H9 (cell line): ENCODE measurements around the gene IARS1. TPM values are rescaled to one million over a fixed set of nuclear protein-coding genes. Genes with fewer than 3 reads are reported as not detected.

Experiments used
- DNase-seq: peaks from one replicate; pipeline ENCODE4 v3.0.0-alpha.2; 2017
- H2AFZ ChIP-seq: one replicate; pipeline ENCODE4 v1.6.1; 2013; ENCODE audit warnings: mild to moderate bottlenecking, low read length, control low read depth, moderate library complexity
- H2AK5ac ChIP-seq: 2 replicates; pipeline ENCODE4 v1.6.1; 2013; ENCODE audit warnings: low read length, control low read depth, mixed read lengths; ENCODE audit not compliant: insufficient read length
- H2BK120ac ChIP-seq: one replicate; pipeline ENCODE4 v1.6.1; 2013; ENCODE audit warnings: low read depth, mild to moderate bottlenecking, low read length, control low read depth, inconsistent platforms; ENCODE audit not compliant: poor library complexity, severe bottlenecking
- H2BK12ac ChIP-seq: 2 replicates; pipeline ENCODE4 v1.6.1; 2013; ENCODE audit warnings: low read length, control low read depth, mixed read lengths, low read depth; ENCODE audit not compliant: insufficient read length
- H2BK15ac ChIP-seq: 2 replicates; pipeline ENCODE4 v1.6.1; 2013; ENCODE audit warnings: low read depth, low read length, control low read depth
- H2BK20ac ChIP-seq: one replicate; pipeline ENCODE4 v1.6.1; 2013; ENCODE audit warnings: low read depth, mild to moderate bottlenecking, low read length, control low read depth, inconsistent platforms; ENCODE audit not compliant: poor library complexity, severe bottlenecking
- H2BK5ac ChIP-seq: 2 replicates; pipeline ENCODE4 v1.6.1; 2013; ENCODE audit warnings: low read length, control low read depth, mixed read lengths; ENCODE audit not compliant: insufficient read length
- H3K14ac ChIP-seq: 2 replicates; pipeline ENCODE4 v1.6.1; 2013; ENCODE audit warnings: low read length, control low read depth; ENCODE audit not compliant: insufficient read depth
- H3K18ac ChIP-seq: 2 replicates; pipeline ENCODE4 v1.6.1; 2013; ENCODE audit warnings: low read depth, mild to moderate bottlenecking, mixed read lengths, low read length, control low read depth; ENCODE audit not compliant: insufficient read length
- H3K23ac ChIP-seq: 2 replicates; pipeline ENCODE4 v1.6.1; 2013; ENCODE audit warnings: low read length, control low read depth, mixed read lengths, low read depth; ENCODE audit not compliant: insufficient read length
- H3K23me2 ChIP-seq: 2 replicates; pipeline ENCODE4 v1.6.1; 2013; ENCODE audit warnings: low read depth, mild to moderate bottlenecking, mixed read lengths, low read length, control low read depth; ENCODE audit not compliant: insufficient read length, poor library complexity, severe bottlenecking
- H3K27ac ChIP-seq: 2 replicates; pipeline ENCODE4 v1.5.1; 2013; ENCODE audit warnings: low read length, control low read depth, mixed read lengths, low read depth; ENCODE audit not compliant: insufficient read length
- H3K27me3 ChIP-seq: 2 replicates; pipeline ENCODE4 v1.6.1; 2013; ENCODE audit warnings: low read length, control low read depth, inconsistent platforms; ENCODE audit not compliant: insufficient read depth
- H3K4ac ChIP-seq: 2 replicates; pipeline ENCODE4 v1.6.1; 2013; ENCODE audit warnings: low read depth, mild to moderate bottlenecking, control low read depth, inconsistent platforms, low read length, moderate library complexity
- H3K4me1 ChIP-seq: 2 replicates; pipeline ENCODE4 v1.6.1; 2013; ENCODE audit warnings: low read length, control low read depth, inconsistent platforms; ENCODE audit not compliant: insufficient read depth
- H3K4me2 ChIP-seq: 2 replicates; pipeline ENCODE4 v1.6.1; 2013; ENCODE audit warnings: low read length, control low read depth, mixed read lengths; ENCODE audit not compliant: insufficient read length, insufficient read depth
- H3K56ac ChIP-seq: 2 replicates; pipeline ENCODE4 v1.6.1; 2013; ENCODE audit warnings: low read depth, mild to moderate bottlenecking, mixed read lengths, low read length, control low read depth; ENCODE audit not compliant: insufficient read length
- H3K79me1 ChIP-seq: 2 replicates; pipeline ENCODE4 v1.6.1; 2013; ENCODE audit warnings: low read depth, mild to moderate bottlenecking, moderate library complexity, low read length, control low read depth, inconsistent platforms; ENCODE audit not compliant: insufficient read depth, poor library complexity, severe bottlenecking
- H3K79me2 ChIP-seq: 2 replicates; pipeline ENCODE4 v1.6.1; 2013; ENCODE audit warnings: low read length, control low read depth, inconsistent platforms; ENCODE audit not compliant: insufficient read depth
- H3K9ac ChIP-seq: 2 replicates; pipeline ENCODE4 v1.6.1; 2013; ENCODE audit warnings: low read length, control low read depth, mixed read lengths; ENCODE audit not compliant: insufficient read length; ENCODE audit errors: extremely low read depth
- H3K9me3 ChIP-seq: one replicate; pipeline ENCODE4 v1.6.1; 2013; ENCODE audit warnings: low read depth, low read length, inconsistent platforms; ENCODE audit not compliant: control insufficient read depth
- H3T11ph ChIP-seq: one replicate; pipeline ENCODE4 v1.6.1; 2013; ENCODE audit warnings: mild to moderate bottlenecking, low read length, control low read depth, inconsistent platforms
- H4K20me1 ChIP-seq: one replicate; pipeline ENCODE4 v1.6.1; 2013; ENCODE audit not compliant: control insufficient read depth, insufficient read length, insufficient read depth
- H4K5ac ChIP-seq: 2 replicates; pipeline ENCODE4 v1.6.1; 2013; ENCODE audit warnings: low read depth, mild to moderate bottlenecking, mixed read lengths, low read length, control low read depth; ENCODE audit not compliant: insufficient read length
- H4K8ac ChIP-seq: replicated peaks from 2 replicates; pipeline ENCODE4 v1.6.1; 2013; ENCODE audit warnings: low read length, control low read depth, mixed read lengths, low read depth; ENCODE audit not compliant: insufficient read length
- H4K91ac ChIP-seq: 2 replicates; pipeline ENCODE4 v1.6.1; 2013; ENCODE audit warnings: low read depth, mild to moderate bottlenecking, moderate library complexity, mixed read lengths, low read length, control low read depth; ENCODE audit not compliant: insufficient read length
- H3K27ac Mint-ChIP-seq, 3 experiments: 2 replicates in 2 of 3; 3 replicates in 1 of 3; pipeline ENCODE4 v1.8.0; 2020 to 2021; ENCODE audit warnings: mixed read lengths in 3 of 3, mild to moderate bottlenecking in 1 of 3, moderate library complexity in 1 of 3
- H3K27me3 Mint-ChIP-seq: 2 replicates; pipeline ENCODE4 v1.8.0; 2021; ENCODE audit warnings: low read depth, mild to moderate bottlenecking, moderate library complexity, mixed read lengths
- H3K36me3 Mint-ChIP-seq, 3 experiments: 2 replicates in 2 of 3; 3 replicates in 1 of 3; pipeline ENCODE4 v1.8.0; 2020 to 2021; ENCODE audit warnings: low read depth in 3 of 3, mixed read lengths in 3 of 3; ENCODE audit not compliant: insufficient read depth in 1 of 3
- H3K4me1 Mint-ChIP-seq, 2 experiments: 2 replicates each; pipeline ENCODE4 v1.8.0; 2020; ENCODE audit warnings: mixed read lengths in 2 of 2
- H3K4me3 Mint-ChIP-seq, 2 experiments: 2 replicates in 1 of 2; 3 replicates in 1 of 2; pipeline ENCODE4 v1.8.0; 2020 to 2021; ENCODE audit warnings: mild to moderate bottlenecking in 2 of 2, mixed read lengths in 2 of 2, moderate library complexity in 1 of 2
- H3K9me3 Mint-ChIP-seq, 2 experiments: 2 replicates in 1 of 2; 3 replicates in 1 of 2; pipeline ENCODE4 v1.8.0; 2020; ENCODE audit warnings: mild to moderate bottlenecking in 2 of 2, mixed read lengths in 2 of 2, moderate library complexity in 1 of 2
- WGBS: extraction: QIAGEN DNeasy Blood & Tissue Kit; methylation state at CpG from one replicate; pipeline ENCODE4 v1.1.7; 2013; ENCODE audit warnings: missing lambda C conversion rate, low lambda C conversion rate, mixed read lengths; ENCODE audit not compliant: insufficient read length; ENCODE audit errors: extremely low coverage; 5-methylcytosine and 5-hydroxymethylcytosine counted together
- total RNA-seq: library from RNA; stranded (reverse); gene quantifications from 2 replicates; pipeline ENCODE4 v1.2.1, GENCODE V29; 2021
- TF ChIP-seq, protein P1 (sequence below): fragments of 200-600 bp; sonication (generic); conservative IDR thresholded peaks from 3 replicates; pipeline ENCODE4 v1.8.0; 2021; ENCODE audit warnings: antibody characterized with exemption, mild to moderate bottlenecking

IARS1 gene
- total RNA-seq, 1 experiment from 2014 or later: 234 TPM

DNA sequence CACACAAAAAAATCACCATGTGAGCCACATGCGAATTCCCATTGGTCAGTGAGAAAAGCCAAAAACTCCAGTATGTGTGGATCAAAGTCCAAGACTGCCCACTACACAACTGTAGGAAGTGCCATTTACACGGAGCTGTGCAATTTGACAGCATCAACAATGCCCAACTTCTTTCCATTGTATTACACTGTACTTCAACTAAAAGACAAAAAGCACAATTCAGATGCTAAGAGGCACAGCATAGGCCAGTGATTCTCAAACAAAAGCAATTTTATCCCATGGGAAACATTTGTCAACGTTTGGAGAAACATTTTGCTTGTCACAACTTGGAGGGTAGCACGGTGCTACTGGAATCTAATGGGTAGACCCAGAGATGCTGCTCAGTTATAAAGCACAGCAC is 39.8 kb downstream of the IARS1 start:
- DNase-seq: no peak
- Histone ChIP-seq H3K56ac (peak overlapping the region; percentile 11), H3T11ph (no peak overlapping the region), H3K27ac (no peak overlapping the region), H4K91ac (no peak overlapping the region), H3K79me2 (no peaks in the 10 kb centered on the region), H3K4me1 (no peaks in the 10 kb centered on the region), H4K5ac (no peak overlapping the region), H2AFZ (no peak overlapping the region), H2BK15ac (no peak overlapping the region), H3K27me3 (no peaks in the 10 kb centered on the region), H4K20me1 (no peaks in the 10 kb centered on the region), H4K8ac (no peak overlapping the region), H3K9me3 (no peaks in the 10 kb centered on the region), H2BK120ac (no peak overlapping the region), H2BK20ac (no peak overlapping the region), H3K18ac (no peak overlapping the region), H3K9ac (no peak overlapping the region), H3K4me2 (no peak overlapping the region), H3K4ac (no peak overlapping the region), H2AK5ac (no peak overlapping the region), H3K23ac (no peak overlapping the region), H3K14ac (no peak overlapping the region), H2BK5ac (no peak overlapping the region), H2BK12ac (no peak overlapping the region), H3K23me2 (no peaks in the 10 kb centered on the region), H3K79me1 (no peaks in the 10 kb centered on the region)
- Mint-ChIP-seq H3K9me3 (no peaks in the 10 kb centered on the region), H3K27ac (no peak overlapping the region), H3K27me3 (no peaks in the 10 kb centered on the region), H3K36me3 (peaks cover 49 to 95% (median 93%) of the 10 kb centered on the region in 3 experiments), H3K4me3 (no peak overlapping the region), H3K4me1 (no peaks in the 10 kb centered on the region)
- WGBS: no CpG with 5 or more reads among the region's 4 CpGs
- TF ChIP-seq, protein P1, sequence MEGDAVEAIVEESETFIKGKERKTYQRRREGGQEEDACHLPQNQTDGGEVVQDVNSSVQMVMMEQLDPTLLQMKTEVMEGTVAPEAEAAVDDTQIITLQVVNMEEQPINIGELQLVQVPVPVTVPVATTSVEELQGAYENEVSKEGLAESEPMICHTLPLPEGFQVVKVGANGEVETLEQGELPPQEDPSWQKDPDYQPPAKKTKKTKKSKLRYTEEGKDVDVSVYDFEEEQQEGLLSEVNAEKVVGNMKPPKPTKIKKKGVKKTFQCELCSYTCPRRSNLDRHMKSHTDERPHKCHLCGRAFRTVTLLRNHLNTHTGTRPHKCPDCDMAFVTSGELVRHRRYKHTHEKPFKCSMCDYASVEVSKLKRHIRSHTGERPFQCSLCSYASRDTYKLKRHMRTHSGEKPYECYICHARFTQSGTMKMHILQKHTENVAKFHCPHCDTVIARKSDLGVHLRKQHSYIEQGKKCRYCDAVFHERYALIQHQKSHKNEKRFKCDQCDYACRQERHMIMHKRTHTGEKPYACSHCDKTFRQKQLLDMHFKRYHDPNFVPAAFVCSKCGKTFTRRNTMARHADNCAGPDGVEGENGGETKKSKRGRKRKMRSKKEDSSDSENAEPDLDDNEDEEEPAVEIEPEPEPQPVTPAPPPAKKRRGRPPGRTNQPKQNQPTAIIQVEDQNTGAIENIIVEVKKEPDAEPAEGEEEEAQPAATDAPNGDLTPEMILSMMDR: no peak
